ENCODE data around the gene MRGPRF.

Gene MRGPRF

GRCh38 chr11:69013009-69013951 lies at the start of gene MRGPRF:
Gene MRGPRF (minus strand): TSS chr11:69013246. CDS start chr11:69009901, 3,345 bp downstream.
- no peak for DNase-seq (ENCODE audit: low spot score)

GRCh38 chr11:69062169-69062855 lies 49.3 kb upstream of the MRGPRF start:
- DNase-seq (ENCODE audit: low spot score): no peak

- no peak for DNase-seq (ENCODE audit: low spot score)
Observed at GRCh38 chr11:69061713-69062053, 48.6 kb upstream of the MRGPRF start.

- no peak for DNase-seq (ENCODE audit: low spot score)
Observed at GRCh38 chr11:69060806-69061712, 48.0 kb upstream of the MRGPRF start.

- no peak for DNase-seq (ENCODE audit: low spot score)
Observed at GRCh38 chr11:69059985-69060384, 46.9 kb upstream of the MRGPRF start.

GRCh38 chr11:69059429-69059828 lies 46.4 kb upstream of the MRGPRF start:
- no peak for DNase-seq (ENCODE audit: low spot score)

- no peak for DNase-seq (ENCODE audit: low spot score)
Observed at GRCh38 chr11:69058511-69059270, 45.6 kb upstream of the MRGPRF start.

GRCh38 chr11:69057801-69058200 lies 44.8 kb upstream of the MRGPRF start:
- no peak for DNase-seq (ENCODE audit: low spot score)

GRCh38 chr11:69057236-69057635 lies 44.2 kb upstream of the MRGPRF start:
- DNase-seq (ENCODE audit: low spot score): no peak

GRCh38 chr11:69055598-69056516 lies 42.8 kb upstream of the MRGPRF start:
- peak; percentile 50 for DNase-seq (ENCODE audit: low spot score)

- no peak for DNase-seq (ENCODE audit: low spot score)
Observed at GRCh38 chr11:69055212-69055586, 42.2 kb upstream of the MRGPRF start.

- DNase-seq (ENCODE audit: low spot score): no peak
Observed at GRCh38 chr11:69054397-69055211, 41.6 kb upstream of the MRGPRF start.

- DNase-seq (ENCODE audit: low spot score): no peak
Observed at GRCh38 chr11:69053546-69054396, 40.7 kb upstream of the MRGPRF start.

- DNase-seq (ENCODE audit: low spot score): no peak
Observed at GRCh38 chr11:69053169-69053477, 40.1 kb upstream of the MRGPRF start.

- DNase-seq (ENCODE audit: low spot score): no peak
Observed at GRCh38 chr11:69052343-69053168, 39.5 kb upstream of the MRGPRF start.

- no peak for DNase-seq (ENCODE audit: low spot score)
Observed at GRCh38 chr11:69051381-69052342, 38.6 kb upstream of the MRGPRF start.
